ENCODE measurements around the gene AP3B1. TPM values are rescaled to one million over a fixed set of nuclear protein-coding genes. Genes with fewer than 3 reads are reported as not detected.

The AP3B1 gene
- total and polyA plus RNA-seq, 2 of the 8 experiments (the other 6 are each of a cell fraction or from before 2014, with no cell fraction given), result 45.8 to 48.3 TPM

- TF ChIP-seq JUND (IDR thresholded peaks at IDR 0.05; ENCODE audit: low read length) (no peak), USF2 (IDR thresholded peaks at IDR 0.05; ENCODE audit: low read length) (no peak), SP2 (IDR thresholded peaks at IDR 0.05; ENCODE audit: low read length) (no peak), YY1 (IDR thresholded peaks at IDR 0.05; ENCODE audit: low read depth, low read length) (no peak), RBBP5 (IDR thresholded peaks at IDR 0.05; ENCODE audit: borderline replicate concordance, low read depth, low read length) (no peak), KDM4A (IDR thresholded peaks at IDR 0.05; ENCODE audit: low read depth, low read length, severe bottlenecking) (peak; percentile 81), EGR1 (IDR thresholded peaks at IDR 0.05; ENCODE audit: borderline replicate concordance, low read depth, low read length) (no peak), EZH2 (IDR thresholded peaks at IDR 0.05; ENCODE audit: low read depth, low read length, severe bottlenecking) (no peak), RFX5 (IDR thresholded peaks at IDR 0.05; ENCODE audit: borderline replicate concordance, low read depth, low read length) (no peak), NRF1 (IDR thresholded peaks at IDR 0.05; ENCODE audit: low read depth, low read length) (no peak), POU5F1 (IDR thresholded peaks at IDR 0.05; ENCODE audit: low read depth, low read length) (no peak), SIRT6 (IDR thresholded peaks at IDR 0.05; ENCODE audit: low read length) (no peak), SUZ12 (IDR thresholded peaks at IDR 0.05; ENCODE audit: low read length) (no peak), ZNF274 (IDR thresholded peaks at IDR 0.05; ENCODE audit: borderline replicate concordance, extremely low read depth, low read length) (no peak), PHF8 (conservative IDR thresholded peaks at IDR 0.05; ENCODE audit: low read depth, low read length) (no peak), POLR2A (IDR thresholded peaks at IDR 0.05; ENCODE audit: control extremely low read depth in 1 of 2, low read depth in 2 of 2, low read length in 2 of 2) (no peak), KDM5A (IDR thresholded peaks at IDR 0.05; ENCODE audit: low read length) (no peak), TAF7 (optimal IDR thresholded peaks at IDR 0.05; ENCODE audit: borderline replicate concordance, low read depth, low read length) (peak; percentile 32), BACH1 (IDR thresholded peaks at IDR 0.05; ENCODE audit: low read length) (no peak), SP1 (IDR thresholded peaks at IDR 0.05; ENCODE audit: low read depth, low read length) (peak; percentile 16; the same call in 1 of the 2 replicates), SIX5 (IDR thresholded peaks at IDR 0.05; ENCODE audit: low read depth, low read length) (no peak), RXRA (IDR thresholded peaks at IDR 0.05; ENCODE audit: insufficient read depth, low read depth, low read length) (no peak), HDAC6 (IDR thresholded peaks at IDR 0.05; ENCODE audit: low read depth, low read length) (no peak)
- TF ChIP-seq, protein P1, sequence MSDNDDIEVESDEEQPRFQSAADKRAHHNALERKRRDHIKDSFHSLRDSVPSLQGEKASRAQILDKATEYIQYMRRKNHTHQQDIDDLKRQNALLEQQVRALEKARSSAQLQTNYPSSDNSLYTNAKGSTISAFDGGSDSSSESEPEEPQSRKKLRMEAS (IDR thresholded peaks at IDR 0.05), result no peak
These were observed 800 bp upstream of the AP3B1 start (continued) for GRCh38 chr5:78295035-78295961.

Data from H1 (cell line).